ENCODE results near the gene ST3GAL2. TPM values are rescaled to one million over a fixed set of nuclear protein-coding genes. Genes with fewer than 3 reads are reported as not detected.

ST3GAL2 gene
- total RNA-seq, 1 donor from 2014 or later: 67.6 TPM

GRCh38 chr16:70442344-70442743, 3.4 kb upstream of the ST3GAL2 start:
- TF ChIP-seq CTCF (IDR thresholded peaks at IDR 0.05): no peak

GRCh38 chr16:70441406-70441990, 2.6 kb upstream of the ST3GAL2 start:
- Mint-ChIP-seq H3K36me3 (ENCODE audit: unreplicated experiment) (peaks cover 1% of the 10 kb centered on the region), H3K4me1 (ENCODE audit: unreplicated experiment) (peaks cover 24% of the 10 kb centered on the region), H3K9me3 (ENCODE audit: unreplicated experiment) (no peaks in the 10 kb centered on the region), H3K27ac (ENCODE audit: unreplicated experiment) (no peak overlapping the region), H3K4me3 (ENCODE audit: unreplicated experiment) (no peak overlapping the region), H3K27me3 (ENCODE audit: unreplicated experiment) (no peaks in the 10 kb centered on the region)
- no peak for TF ChIP-seq CTCF (IDR thresholded peaks at IDR 0.05)
- DNase-seq (ENCODE audit: extremely low spot score, unreplicated experiment): no peak

More at GRCh38 chr16:70442344-70442743, 3.4 kb upstream of the ST3GAL2 start:
- DNase-seq (ENCODE audit: extremely low spot score, unreplicated experiment): no peak
- H3K9me3 Mint-ChIP-seq (ENCODE audit: unreplicated experiment): no peaks in the 10 kb centered on the region
- no peak overlapping the region for H3K4me3 Mint-ChIP-seq (ENCODE audit: unreplicated experiment)
- H3K27me3 Mint-ChIP-seq (ENCODE audit: unreplicated experiment): no peaks in the 10 kb centered on the region
- no peaks in the 10 kb centered on the region for H3K36me3 Mint-ChIP-seq (ENCODE audit: unreplicated experiment)
- H3K27ac Mint-ChIP-seq (ENCODE audit: unreplicated experiment): no peak overlapping the region
- peaks cover 15% of the 10 kb centered on the region for H3K4me1 Mint-ChIP-seq (ENCODE audit: unreplicated experiment)

GRCh38 chr16:70440009-70440692, 1.3 kb upstream of the ST3GAL2 start:
- Mint-ChIP-seq H3K27ac (ENCODE audit: unreplicated experiment) (no peak overlapping the region), H3K4me3 (ENCODE audit: unreplicated experiment) (peak overlapping the region; percentile 86), H3K27me3 (ENCODE audit: unreplicated experiment) (no peaks in the 10 kb centered on the region), H3K9me3 (ENCODE audit: unreplicated experiment) (no peaks in the 10 kb centered on the region), H3K4me1 (ENCODE audit: unreplicated experiment) (peaks cover 32% of the 10 kb centered on the region), H3K36me3 (ENCODE audit: unreplicated experiment) (peaks cover 3% of the 10 kb centered on the region)
- no peak for TF ChIP-seq CTCF (IDR thresholded peaks at IDR 0.05)
- no peak for DNase-seq (ENCODE audit: extremely low spot score, unreplicated experiment)

DNA sequence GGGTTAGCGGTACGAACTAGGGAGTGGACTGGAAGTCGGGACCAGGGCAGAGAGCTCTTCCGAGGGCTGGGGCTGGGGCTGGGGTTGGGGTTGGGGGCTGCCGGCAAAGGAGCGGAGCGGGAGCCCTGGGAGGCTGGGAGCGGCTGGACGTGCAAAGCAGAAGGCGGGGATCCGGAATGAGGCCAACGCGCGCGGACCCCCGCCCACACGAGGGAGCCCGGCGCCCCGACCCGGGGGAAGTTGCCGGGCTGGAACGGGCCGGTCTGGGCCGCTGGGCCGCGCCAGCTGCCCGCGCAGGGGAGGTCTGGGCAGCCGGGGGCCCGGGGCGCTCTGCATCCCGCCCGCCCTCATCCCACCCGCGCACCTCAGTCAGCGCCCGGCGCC, 323 bp downstream of the ST3GAL2 start:
- H3K9me3 Mint-ChIP-seq (ENCODE audit: unreplicated experiment): no peaks in the 10 kb centered on the region
- peak overlapping the region; percentile 98 for H3K27ac Mint-ChIP-seq (ENCODE audit: unreplicated experiment)
- peaks cover 47% of the 10 kb centered on the region for H3K4me1 Mint-ChIP-seq (ENCODE audit: unreplicated experiment)
- H3K27me3 Mint-ChIP-seq (ENCODE audit: unreplicated experiment): no peaks in the 10 kb centered on the region
- H3K4me3 Mint-ChIP-seq (ENCODE audit: unreplicated experiment): peak overlapping the region; percentile 99
- peaks cover 10% of the 10 kb centered on the region for H3K36me3 Mint-ChIP-seq (ENCODE audit: unreplicated experiment)
- DNase-seq (ENCODE audit: extremely low spot score, unreplicated experiment): no peak
- no peak for TF ChIP-seq CTCF (IDR thresholded peaks at IDR 0.05)
